OCI-LY7 (cell line): ENCODE measurements around the gene RPL29. TPM values are rescaled to one million over a fixed set of nuclear protein-coding genes. Genes with fewer than 3 reads are reported as not detected.

Experiments
- BruUV-seq: library from RNA; stranded (reverse); fragments of 400-500 nt; replicated peaks from 2 replicates; lab custom pipeline; 2021; lab: Mats Ljungman, UMichigan
- CTCF ChIA-PET: fragments of 300-600 bp; sonication (Branson Sonifier 250); formaldehyde crosslinking; loops from one replicate; lab custom pipeline; 2022; ENCODE audit warnings: antibody characterized with exemption; ENCODE audit not compliant: unreplicated experiment; lab: Charles Lee
- POLR2A ChIA-PET: fragments of 300-600 bp; sonication (Branson Sonifier 250); formaldehyde crosslinking; loops from one replicate; lab custom pipeline; 2022; ENCODE audit warnings: antibody characterized with exemption; lab: Charles Lee
- DNase-seq: peaks from one replicate; pipeline ENCODE4 v3.0.0-alpha.2; 2015; ENCODE audit warnings: low spot score
- H2AFZ ChIP-seq: fragments of 200-600 bp; sonication (generic), shearing (Covaris generic); 2 replicates; pipeline ENCODE4 v1.6.1; 2014; ENCODE audit warnings: mild to moderate bottlenecking, antibody characterized with exemption, low read length, moderate library complexity
- H3K27ac ChIP-seq: fragments of 200-600 bp; sonication (generic); 2 replicates; pipeline ENCODE4 v1.5.1; 2014; ENCODE audit warnings: mixed run types, low read depth, mild to moderate bottlenecking, moderate library complexity, low read length, inconsistent platforms; ENCODE audit not compliant: poor library complexity, severe bottlenecking
- H3K36me3 ChIP-seq: fragments of 200-600 bp; sonication (generic); 2 replicates; pipeline ENCODE4 v1.6.1; 2014; ENCODE audit warnings: mild to moderate bottlenecking, antibody characterized with exemption, low read length, moderate library complexity, mixed read lengths; ENCODE audit not compliant: insufficient read depth
- H3K4me1 ChIP-seq: fragments of 200-600 bp; sonication (generic); 2 replicates; pipeline ENCODE4 v1.5.1; 2014; ENCODE audit warnings: mild to moderate bottlenecking, low read length; ENCODE audit not compliant: insufficient read depth, poor library complexity, severe bottlenecking
- H3K4me2 ChIP-seq: fragments of 200-600 bp; sonication (generic); 2 replicates; pipeline ENCODE4 v1.6.1; 2014; ENCODE audit warnings: mild to moderate bottlenecking, low read length
- H3K4me3 ChIP-seq: fragments of 200-600 bp; sonication (generic); 2 replicates; pipeline ENCODE4 v1.5.1; 2014; ENCODE audit warnings: mild to moderate bottlenecking, low read depth, low read length; ENCODE audit not compliant: poor library complexity, severe bottlenecking
- H3K79me2 ChIP-seq: fragments of 200-600 bp; sonication (generic); 2 replicates; pipeline ENCODE4 v1.6.1; 2016; ENCODE audit warnings: low read depth, mild to moderate bottlenecking, low read length, moderate library complexity, mixed read lengths; ENCODE audit not compliant: insufficient read depth
- H3K9me2 ChIP-seq: fragments of 200-600 bp; sonication (generic); 2 replicates; pipeline ENCODE4 v1.6.1; 2016; ENCODE audit warnings: mild to moderate bottlenecking, low read length, mixed read lengths; ENCODE audit not compliant: insufficient read depth
- H3K9me3 ChIP-seq: fragments of 200-600 bp; sonication (generic); 2 replicates; pipeline ENCODE4 v1.6.1; 2014; ENCODE audit warnings: mild to moderate bottlenecking, mixed run types, low read length, mixed read lengths
- H4K20me1 ChIP-seq: fragments of 200-600 bp; sonication (generic); 2 replicates; pipeline ENCODE4 v1.6.1; 2014; ENCODE audit warnings: mild to moderate bottlenecking, antibody characterized with exemption, low read length, moderate library complexity, mixed read lengths; ENCODE audit not compliant: insufficient read depth
- CTCF ChIP-seq: fragments of 200-600 bp; sonication (generic); conservative IDR thresholded peaks from 2 replicates; pipeline ENCODE4 v1.5.1; 2014; ENCODE audit warnings: mild to moderate bottlenecking, antibody characterized with exemption, low read length, moderate library complexity, mixed read lengths
- EZH2phosphoT487 ChIP-seq: fragments of 200-600 bp; sonication (generic); IDR thresholded peaks from 2 replicates; pipeline ENCODE4 v1.6.1; 2018; ENCODE audit warnings: low read depth, borderline replicate concordance, mild to moderate bottlenecking, mixed run types, antibody characterized with exemption, low read length, moderate library complexity, mixed read lengths
- intact Hi-C: fragments of 100-400 bp; cut with micrococcal nuclease; formaldehyde crosslinking; loops from one replicate; pipeline ENCODE4 v1.10.0; 2022; ENCODE audit not compliant: unreplicated experiment
- total RNA-seq, 2 experiments: library from RNA; depleted of rRNA in 1 of 2; stranded (reverse); fragments of >200 nt in 1 of 2; shearing (Covaris generic) in 1 of 2; gene quantifications; 2 replicates each; pipeline ENCODE4 v1.2.3, GENCODE V29; 2014 to 2022

Gene RPL29
- total RNA-seq, 2 experiments from 2014 or later, result 1,535 to 1,781 TPM

- Histone ChIP-seq H3K79me2 (no peaks in the 10 kb centered on the region), H3K4me3 (no peak overlapping the region), H3K4me2 (peak overlapping the region; percentile 32; the same call in 1 of the 2 replicates), H4K20me1 (no peaks in the 10 kb centered on the region), H3K36me3 (no peaks in the 10 kb centered on the region), H2AFZ (peak overlapping the region; percentile 43; the same call in 1 of the 2 replicates), H3K9me2 (no peaks in the 10 kb centered on the region), H3K27ac (no peak overlapping the region), H3K4me1 (peaks cover 15% of the 10 kb centered on the region), H3K9me3 (no peaks in the 10 kb centered on the region)
- DNase-seq, result peak; percentile 90
- ChIA-PET POLR2A (no interaction called here), CTCF (interaction anchor here (0.6 to 0.7 kb wide), 2 partner anchors 76 to 297 kb away, joined by 3 read pairs; no protein-coding TSS in a partner anchor)
- BruUV-seq, result no TSS peak
- peak; percentile 99 for TF ChIP-seq CTCF
- no peak for TF ChIP-seq EZH2phosphoT487
- intact Hi-C loops, result loop anchor here (1.0 to 5.0 kb wide), 6 partner anchors 52 to 446 kb away; partner anchors contain the start of gene SEMA3G
Measured at GRCh38 chr3:52001443-52001974, 5.8 kb upstream of the RPL29 start.

- Histone ChIP-seq H3K4me3 (no peak overlapping the region), H3K9me3 (no peaks in the 10 kb centered on the region), H3K79me2 (peaks cover 9% of the 10 kb centered on the region), H3K9me2 (no peaks in the 10 kb centered on the region), H3K27ac (no peak overlapping the region), H3K4me1 (peaks cover 9% of the 10 kb centered on the region), H3K4me2 (no peak overlapping the region), H2AFZ (no peak overlapping the region), H3K36me3 (peaks cover 7% of the 10 kb centered on the region), H4K20me1 (no peaks in the 10 kb centered on the region)
- no peak for TF ChIP-seq EZH2phosphoT487
- TF ChIP-seq CTCF, result no peak
- ChIA-PET CTCF (no interaction called here), POLR2A (no interaction called here)
- intact Hi-C loops, result loop anchor here (2.0 to 5.0 kb wide), 2 partner anchors 339 to 447 kb away; partner anchors contain the start of gene SEMA3G
- no TSS peak for BruUV-seq
- no peak for DNase-seq
Measured at GRCh38 chr3:51999846-52000245, 4.2 kb upstream of the RPL29 start.

- Histone ChIP-seq H3K36me3 (peaks cover 18% of the 10 kb centered on the region), H3K4me2 (no peak overlapping the region), H3K4me3 (no peak overlapping the region), H3K9me3 (no peaks in the 10 kb centered on the region), H3K79me2 (peaks cover 20% of the 10 kb centered on the region), H3K4me1 (peaks cover 20% of the 10 kb centered on the region), H2AFZ (no peak overlapping the region), H4K20me1 (peaks cover 6% of the 10 kb centered on the region; the same call in 1 of the 2 replicates), H3K27ac (no peak overlapping the region), H3K9me2 (no peaks in the 10 kb centered on the region)
- BruUV-seq, result no TSS peak
- CTCF ChIA-PET, result no interaction called here
- intact Hi-C loops, result no loop called here
- POLR2A ChIA-PET, result interaction anchor here (0.7 kb wide), 2 partner anchors 118 to 160 kb away, joined by 3 read pairs; no protein-coding TSS in a partner anchor
- DNase-seq, result no peak
- TF ChIP-seq CTCF (no peak), EZH2phosphoT487 (no peak)
Measured at GRCh38 chr3:51998774-51999173, 3.1 kb upstream of the RPL29 start.
